GM18873 (cell line): ENCODE measurements around the gene CDH19.
"Not testable (repeated sequence)": the region's sequence is repeated elsewhere in the genome, so short reads cannot be mapped to it uniquely, and the experiment has no call there.

ENCODE experiments used
- ATAC-seq: cut with Tn5 transposase; IDR thresholded peaks from one replicate; pipeline ENCODE4 v1.9.1; 2021; ENCODE audit warnings: mild to moderate bottlenecking, moderate library complexity, moderate number of reproducible peaks; ENCODE audit not compliant: unreplicated experiment, low FRiP score

Gene CDH19

DNA sequence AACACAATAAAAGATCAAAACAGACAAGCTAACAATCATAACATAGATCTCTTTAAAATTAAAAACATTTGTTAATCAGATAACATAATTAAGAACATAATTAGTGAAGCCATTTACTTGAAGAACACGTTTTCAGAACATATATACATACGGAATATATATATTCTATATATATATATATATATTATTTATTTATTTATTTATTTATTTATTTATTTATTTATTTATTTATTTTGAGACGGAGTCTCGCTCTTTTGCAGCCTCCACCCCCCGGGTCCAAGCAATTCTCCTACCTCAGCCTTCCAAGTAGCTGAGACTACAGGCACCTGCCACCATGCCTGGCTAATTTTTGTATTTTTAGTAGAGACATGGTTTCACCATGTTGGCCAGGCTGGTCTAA, 137.7 kb downstream of the CDH19 start:
- not testable (repeated sequence) for ATAC-seq

DNA sequence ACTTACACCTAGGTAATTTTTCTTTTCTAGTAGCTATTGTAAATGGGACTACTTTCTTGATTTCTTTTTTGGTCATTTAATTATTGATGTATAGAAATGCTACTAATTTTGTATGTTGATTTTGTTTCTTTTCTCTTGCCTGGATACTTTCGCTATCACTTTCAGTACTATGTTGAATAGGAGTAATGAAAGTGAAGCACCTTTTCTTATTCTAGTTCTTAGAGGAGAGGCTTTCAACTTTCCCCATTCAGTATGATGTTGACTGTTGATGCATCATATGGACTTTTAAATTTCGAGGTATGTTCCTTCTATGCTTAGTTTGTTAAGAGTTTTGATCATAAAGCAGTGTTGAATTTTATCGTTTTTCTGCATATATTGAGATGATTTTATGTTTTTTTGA, 142.5 kb downstream of the CDH19 start:
- ATAC-seq: no peak

DNA sequence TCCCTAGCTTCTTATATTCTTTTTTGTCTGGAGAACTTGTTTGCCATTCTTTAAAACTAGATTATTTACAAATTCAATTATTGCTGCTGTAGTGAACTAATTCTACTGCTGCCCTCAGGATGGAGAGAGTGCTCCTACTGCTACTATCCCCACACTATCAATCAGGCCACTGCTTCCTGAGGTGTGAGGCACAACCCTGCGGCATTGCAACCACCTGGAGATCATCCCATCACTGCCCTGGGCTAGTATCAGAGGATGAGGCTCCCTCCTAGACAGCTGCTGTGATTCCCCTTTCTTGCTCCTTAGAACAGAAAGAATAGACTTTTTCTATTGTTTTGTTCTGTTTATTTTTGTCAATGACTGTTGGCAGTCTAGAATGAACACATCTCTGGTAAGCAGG, 146.6 kb downstream of the CDH19 start:
- ATAC-seq: no peak
